Measurements from ENCODE around the gene ANKRD37.

ANKRD37 gene

DNA sequence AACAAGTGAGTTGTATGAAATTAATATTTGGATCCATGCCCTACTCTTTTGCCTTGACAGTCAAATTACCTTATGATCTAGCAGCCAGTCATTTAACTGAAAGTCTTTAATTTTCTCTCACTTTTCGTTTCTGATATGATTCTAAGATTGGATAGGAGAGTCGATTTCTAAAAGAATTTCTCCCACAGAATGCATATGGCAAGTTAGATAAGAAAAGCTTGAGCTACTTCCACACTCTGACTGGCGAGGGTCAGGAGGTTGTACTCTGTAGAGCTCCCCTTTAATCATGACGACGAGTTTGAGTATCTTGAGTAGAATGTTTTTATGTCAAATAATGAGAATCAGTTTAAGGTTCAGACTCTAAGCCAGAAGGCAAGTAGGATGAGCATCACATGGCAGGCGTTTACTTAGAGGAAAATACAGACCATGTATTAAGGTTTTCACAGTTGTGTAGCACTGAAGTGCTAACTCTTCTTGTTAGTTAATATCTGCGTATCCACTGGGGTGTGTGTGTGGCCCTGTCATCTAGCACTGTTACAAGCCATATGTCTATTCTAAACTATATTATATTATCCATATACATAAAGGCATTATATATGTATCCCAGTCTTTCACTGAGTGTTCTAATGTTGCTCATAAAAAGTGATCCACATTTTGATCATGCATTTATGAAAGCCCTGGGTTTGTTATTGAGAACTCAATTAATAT is 38.8 kb upstream of the ANKRD37 start:
- Histone ChIP-seq H3K4me2 (ENCODE audit: low read depth, low read length, poor library complexity, severe bottlenecking) (no peak overlapping the region), H3K79me2 (ENCODE audit: insufficient read depth, low read length) (no peaks in the 10 kb centered on the region), H3K27me3 (ENCODE audit: low read length) (no peaks in the 10 kb centered on the region), H2AFZ (ENCODE audit: low read depth, low read length, severe bottlenecking) (no peak overlapping the region), H3K9me3 (ENCODE audit: insufficient read depth, low read length) (no peaks in the 10 kb centered on the region), H3K9me2 (replicated peaks; ENCODE audit: insufficient read depth, low read length) (no peaks in the 10 kb centered on the region), H3K27ac (ENCODE audit: low read depth, low read length) (no peak overlapping the region), H4K20me1 (ENCODE audit: low read depth, low read length) (no peaks in the 10 kb centered on the region), H3K36me3 (ENCODE audit: low read length) (peaks cover 4% of the 10 kb centered on the region; the same call in 1 of the 2 replicates), H3K9ac (ENCODE audit: low read length) (no peak overlapping the region), H3K4me3 (ENCODE audit: insufficient read depth, low read length, poor library complexity, severe bottlenecking) (no peak overlapping the region), H3F3A (ENCODE audit: insufficient read depth) (0 out of 2 replicates have a peak, but pooled peaks cover 3% of the 10 kb centered on the region)
- TF ChIP-seq EZH2phosphoT487 (conservative IDR thresholded peaks at IDR 0.05; ENCODE audit: low read length): no peak
- TF ChIP-seq, protein P1, sequence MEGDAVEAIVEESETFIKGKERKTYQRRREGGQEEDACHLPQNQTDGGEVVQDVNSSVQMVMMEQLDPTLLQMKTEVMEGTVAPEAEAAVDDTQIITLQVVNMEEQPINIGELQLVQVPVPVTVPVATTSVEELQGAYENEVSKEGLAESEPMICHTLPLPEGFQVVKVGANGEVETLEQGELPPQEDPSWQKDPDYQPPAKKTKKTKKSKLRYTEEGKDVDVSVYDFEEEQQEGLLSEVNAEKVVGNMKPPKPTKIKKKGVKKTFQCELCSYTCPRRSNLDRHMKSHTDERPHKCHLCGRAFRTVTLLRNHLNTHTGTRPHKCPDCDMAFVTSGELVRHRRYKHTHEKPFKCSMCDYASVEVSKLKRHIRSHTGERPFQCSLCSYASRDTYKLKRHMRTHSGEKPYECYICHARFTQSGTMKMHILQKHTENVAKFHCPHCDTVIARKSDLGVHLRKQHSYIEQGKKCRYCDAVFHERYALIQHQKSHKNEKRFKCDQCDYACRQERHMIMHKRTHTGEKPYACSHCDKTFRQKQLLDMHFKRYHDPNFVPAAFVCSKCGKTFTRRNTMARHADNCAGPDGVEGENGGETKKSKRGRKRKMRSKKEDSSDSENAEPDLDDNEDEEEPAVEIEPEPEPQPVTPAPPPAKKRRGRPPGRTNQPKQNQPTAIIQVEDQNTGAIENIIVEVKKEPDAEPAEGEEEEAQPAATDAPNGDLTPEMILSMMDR (IDR thresholded peaks at IDR 0.05; ENCODE audit: insufficient read depth, low read length, poor library complexity, severe bottlenecking): no peak

DNA sequence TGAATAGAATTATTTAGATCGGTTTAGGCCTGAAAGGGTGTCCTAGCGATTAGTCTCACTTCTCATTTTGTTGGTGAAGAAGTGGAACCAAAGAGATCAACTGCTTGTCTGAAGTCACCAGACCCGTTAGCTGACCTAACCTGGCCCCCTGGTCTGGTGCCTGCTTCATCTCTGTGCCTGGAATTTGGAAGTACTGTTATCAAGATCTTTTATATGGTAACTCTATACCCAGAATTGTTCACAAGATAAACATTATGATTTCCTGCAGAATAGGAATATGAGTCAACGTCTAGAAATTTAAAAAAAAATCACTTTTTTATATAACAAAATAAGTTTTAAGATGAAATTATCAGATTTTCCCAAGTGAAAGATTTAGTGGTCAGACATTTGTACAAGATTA is 38.1 kb upstream of the ANKRD37 start:
- Histone ChIP-seq H3K27ac (ENCODE audit: low read depth, low read length) (no peak overlapping the region), H3K36me3 (ENCODE audit: low read length) (peaks cover 4% of the 10 kb centered on the region; the same call in 1 of the 2 replicates)

DNA sequence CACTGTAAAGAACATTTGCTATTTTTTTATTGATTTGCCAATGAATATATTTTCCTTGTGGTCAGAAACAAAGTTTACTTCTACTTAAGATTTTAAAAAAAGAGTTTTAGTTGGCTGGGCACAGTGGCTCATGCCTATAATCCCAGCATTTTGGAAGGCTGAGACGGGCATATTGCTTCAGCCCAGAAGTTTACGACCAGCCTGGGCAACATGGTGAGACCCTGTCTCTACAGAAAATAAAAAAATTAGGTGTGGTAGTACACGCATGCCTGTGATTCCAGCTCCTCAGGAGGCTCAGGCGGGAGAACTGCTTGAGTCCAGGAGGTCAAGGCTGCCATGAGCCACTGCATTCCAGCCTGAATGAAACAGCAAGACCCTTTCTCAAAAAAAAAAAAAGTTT is 37.7 kb upstream of the ANKRD37 start:
- TF ChIP-seq, protein P1 (IDR thresholded peaks at IDR 0.05; ENCODE audit: insufficient read depth, low read length, poor library complexity, severe bottlenecking): no peak
- TF ChIP-seq EZH2phosphoT487 (conservative IDR thresholded peaks at IDR 0.05; ENCODE audit: low read length): no peak
- no peak overlapping the region for H3K27ac ChIP-seq (ENCODE audit: low read depth, low read length)
- H3K4me3 ChIP-seq (ENCODE audit: insufficient read depth, low read length, poor library complexity, severe bottlenecking): no peak overlapping the region
- no peaks in the 10 kb centered on the region for H3K9me3 ChIP-seq (ENCODE audit: insufficient read depth, low read length)
- H2AFZ ChIP-seq (ENCODE audit: low read depth, low read length, severe bottlenecking): no peak overlapping the region
- no peaks in the 10 kb centered on the region for H3K9me2 ChIP-seq (replicated peaks; ENCODE audit: insufficient read depth, low read length)
- no peaks in the 10 kb centered on the region for H3K27me3 ChIP-seq (ENCODE audit: low read length)
- no peak overlapping the region for H3K4me2 ChIP-seq (ENCODE audit: low read depth, low read length, poor library complexity, severe bottlenecking)
- 0 out of 2 replicates have a peak, but pooled peaks cover 3% of the 10 kb centered on the region for H3F3A ChIP-seq (ENCODE audit: insufficient read depth)
- no peaks in the 10 kb centered on the region for H3K79me2 ChIP-seq (ENCODE audit: insufficient read depth, low read length)
- no peaks in the 10 kb centered on the region for H4K20me1 ChIP-seq (ENCODE audit: low read depth, low read length)
- no peak overlapping the region for H3K9ac ChIP-seq (ENCODE audit: low read length)
- H3K36me3 ChIP-seq (ENCODE audit: low read length): peaks cover 4% of the 10 kb centered on the region; the same call in 1 of the 2 replicates

More for the DNA sequence above, 38.1 kb upstream of the ANKRD37 start:
- H3F3A ChIP-seq (ENCODE audit: insufficient read depth): 0 out of 2 replicates have a peak, but pooled peaks cover 3% of the 10 kb centered on the region
- no peaks in the 10 kb centered on the region for H3K79me2 ChIP-seq (ENCODE audit: insufficient read depth, low read length)
- H4K20me1 ChIP-seq (ENCODE audit: low read depth, low read length): no peaks in the 10 kb centered on the region
- no peaks in the 10 kb centered on the region for H3K9me2 ChIP-seq (replicated peaks; ENCODE audit: insufficient read depth, low read length)
- no peaks in the 10 kb centered on the region for H3K9me3 ChIP-seq (ENCODE audit: insufficient read depth, low read length)
- no peak overlapping the region for H3K9ac ChIP-seq (ENCODE audit: low read length)
- H3K4me3 ChIP-seq (ENCODE audit: insufficient read depth, low read length, poor library complexity, severe bottlenecking): no peak overlapping the region
- no peak overlapping the region for H3K4me2 ChIP-seq (ENCODE audit: low read depth, low read length, poor library complexity, severe bottlenecking)
- H3K27me3 ChIP-seq (ENCODE audit: low read length): no peaks in the 10 kb centered on the region
- TF ChIP-seq, protein P1 (IDR thresholded peaks at IDR 0.05; ENCODE audit: insufficient read depth, low read length, poor library complexity, severe bottlenecking): no peak
- TF ChIP-seq EZH2phosphoT487 (conservative IDR thresholded peaks at IDR 0.05; ENCODE audit: low read length): no peak
- no peak overlapping the region for H2AFZ ChIP-seq (ENCODE audit: low read depth, low read length, severe bottlenecking)
